HepG2 (cell line): ENCODE results near the gene DNAJC1. TPM values are rescaled to one million over a fixed set of nuclear protein-coding genes. Genes with fewer than 3 reads are reported as not detected.

Experiments used
- ATAC-seq: fragments of 200-7000 bp; cut with Tn5 transposase; 3 replicates; pipeline ENCODE4 v1.9.1; 2020; ENCODE audit warnings: mild to moderate bottlenecking, moderate library complexity
- BruUV-seq: library from RNA; stranded (reverse); fragments of 400-500 nt; replicated peaks from 2 replicates; lab custom pipeline; 2021; lab: Mats Ljungman, UMichigan
- CTCF ChIA-PET: fragments of 300-600 bp; formaldehyde crosslinking; extraction: SDS; loops from one replicate; lab custom pipeline; 2021; ENCODE audit warnings: low total read pairs, inconsistent platforms, low intra/inter-chr PET ratio; lab: Yijun Ruan, JAX
- POLR2A ChIA-PET: fragments of 350-600 bp; sonication (Branson Sonifier 250); formaldehyde crosslinking; loops from one replicate; lab custom pipeline; 2020; ENCODE audit warnings: antibody characterized with exemption, inconsistent platforms; lab: Yijun Ruan, JAX
- DNase-seq: peaks from one replicate; pipeline ENCODE4 v3.0.0-alpha.2; 2015; ENCODE audit warnings: low spot score
- FAIRE-seq: peaks from 3 replicates; lab custom pipeline; 2011; peaks lifted over from hg19 to GRCh38; lab: Jason Lieb, UNC
- H2AFZ ChIP-seq: one replicate; pipeline ENCODE4 v1.6.1; 2011; ENCODE audit warnings: low read length, inconsistent platforms
- H3K27ac ChIP-seq: fragments of 300-600 bp; 3 replicates; pipeline ENCODE4 v1.8.0; 2011; ENCODE audit warnings: mixed run types, mild to moderate bottlenecking, mixed read lengths, low read length, inconsistent platforms; ENCODE audit not compliant: insufficient read depth; ENCODE audit errors: extremely low read length
- H3K27me3 ChIP-seq, 2 experiments: fragments of 200-600 bp in 1 of 2; 2 replicates in 1 of 2; 3 replicates in 1 of 2; pipeline versions ENCODE4 v1.6.0 to v1.8.0; 2011; ENCODE audit warnings: low read length in 2 of 2, mild to moderate bottlenecking in 2 of 2, moderate library complexity in 2 of 2, inconsistent platforms in 1 of 2; ENCODE audit not compliant: insufficient read depth in 2 of 2, control insufficient read depth in 1 of 2
- H3K36me3 ChIP-seq, 2 experiments: fragments of 200-600 bp in 1 of 2; replicated peaks in 1 of 2; 2 replicates in 1 of 2; 3 replicates in 1 of 2; pipeline versions ENCODE4 v1.5.1 to v1.8.0; 2011; ENCODE audit warnings: low read length in 2 of 2, inconsistent platforms in 1 of 2; ENCODE audit not compliant: insufficient read depth in 2 of 2, control insufficient read depth in 1 of 2
- H3K4me1 ChIP-seq: 2 replicates; pipeline ENCODE4 v1.5.1; 2012; ENCODE audit warnings: low read length, inconsistent platforms; ENCODE audit not compliant: insufficient read depth
- H3K4me2 ChIP-seq: 2 replicates; pipeline ENCODE4 v1.6.0; 2011; ENCODE audit warnings: low read depth, low read length, inconsistent platforms
- H3K4me3 ChIP-seq, 3 experiments: fragments of 200-600 bp in 1 of 3; sonication (generic), shearing (Covaris generic) in 1 of 3; replicated peaks in 1 of 3; 2 replicates each; pipeline ENCODE4 v1.5.1; 2011 to 2016; ENCODE audit warnings: low read length in 3 of 3, inconsistent platforms in 2 of 3, low read depth in 2 of 3, mild to moderate bottlenecking in 2 of 3, control low read depth in 1 of 3, mixed read lengths in 1 of 3; ENCODE audit not compliant: insufficient read depth in 1 of 3
- H3K79me2 ChIP-seq: one replicate; pipeline ENCODE4 v1.6.1; 2011; ENCODE audit warnings: low read length, inconsistent platforms; ENCODE audit not compliant: insufficient read depth
- H3K9ac ChIP-seq: 2 replicates; pipeline ENCODE4 v1.6.0; 2011; ENCODE audit warnings: mild to moderate bottlenecking, low read depth, low read length, inconsistent platforms; ENCODE audit not compliant: insufficient read depth
- H3K9me3 ChIP-seq: 2 replicates; pipeline ENCODE4 v1.5.1; 2012; ENCODE audit warnings: mild to moderate bottlenecking, low read length
- H4K20me1 ChIP-seq: 2 replicates; pipeline ENCODE4 v1.6.0; 2011; ENCODE audit warnings: inconsistent platforms, mild to moderate bottlenecking, low read length, moderate library complexity; ENCODE audit not compliant: insufficient read depth
- E2F2 ChIP-seq: sonication (generic); formaldehyde crosslinking; IDR thresholded peaks from 2 replicates; pipeline ENCODE4 v1.4.0; 2020; ENCODE audit warnings: missing genetic modification reagents, borderline replicate concordance
- MIER2 ChIP-seq: IDR thresholded peaks from 2 replicates; pipeline ENCODE4 v1.6.1; 2016; ENCODE audit warnings: missing biosample characterization, missing genetic modification reagents
- NFIC ChIP-seq: IDR thresholded peaks from 2 replicates; pipeline ENCODE4 v1.6.1; 2012; ENCODE audit warnings: mild to moderate bottlenecking, low read length, inconsistent platforms
- POLR2AphosphoS5 ChIP-seq: IDR thresholded peaks from 2 replicates; pipeline ENCODE4 v1.6.1; 2012; ENCODE audit warnings: low read depth, low read length
- SP1 ChIP-seq, 2 experiments: fragments of 450-650 bp in 1 of 2; sonication (generic) in 1 of 2; formaldehyde crosslinking in 1 of 2; IDR thresholded peaks; 2 replicates each; pipeline versions ENCODE4 v1.4.0 to v1.6.1; 2016 to 2020; ENCODE audit warnings: missing genetic modification reagents in 1 of 2
- TAF1 ChIP-seq: sonication (generic); formaldehyde crosslinking; IDR thresholded peaks from 2 replicates; pipeline ENCODE4 v1.4.0; 2020; ENCODE audit warnings: missing genetic modification reagents
- TFE3 ChIP-seq: IDR thresholded peaks from 2 replicates; pipeline ENCODE4 v1.6.1; 2016
- ZNF121 ChIP-seq: sonication (generic); formaldehyde crosslinking; IDR thresholded peaks from 2 replicates; pipeline ENCODE4 v1.5.0; 2020; ENCODE audit warnings: mild to moderate bottlenecking, missing genetic modification reagents
- ZNF253 ChIP-seq: sonication (generic); formaldehyde crosslinking; IDR thresholded peaks from 2 replicates; pipeline ENCODE4 v1.8.0; 2022; ENCODE audit warnings: mild to moderate bottlenecking, missing genetic modification reagents, borderline replicate concordance
- ZNF496 ChIP-seq: sonication (generic); formaldehyde crosslinking; IDR thresholded peaks from 2 replicates; pipeline ENCODE4 v1.8.1; 2023; ENCODE audit warnings: mild to moderate bottlenecking, moderate library complexity, missing genetic modification reagents; ENCODE audit not compliant: insufficient replicate concordance
- ZSCAN5A ChIP-seq: sonication (generic); formaldehyde crosslinking; IDR thresholded peaks from 2 replicates; pipeline ENCODE4 v1.8.0; 2022; ENCODE audit warnings: mild to moderate bottlenecking, missing genetic modification reagents, borderline replicate concordance
- WGBS: methylation state at CpG from one replicate; pipeline ENCODE4 v1.1.6; 2017; ENCODE audit warnings: low lambda C conversion rate; 5-methylcytosine and 5-hydroxymethylcytosine counted together
- in situ Hi-C: cut with HindIII; loops from 2 replicates; pipeline ENCODE4 v1.10.0; 2017; ENCODE audit warnings: low pct_unique_long_range_greater_than_20kb; ENCODE audit not compliant: extremely low pct_ligation_motif_present
- intact Hi-C: fragments of 100-400 bp; cut with micrococcal nuclease; formaldehyde crosslinking; loops from one replicate; pipeline ENCODE4 v1.10.0; 2022; ENCODE audit not compliant: unreplicated experiment
- polyA plus RNA-seq, 8 experiments: library from polyadenylated mRNA; depleted of rRNA in 3 of 8; stranded (reverse) in 7 of 8; unstranded in 1 of 8; fragments of >200 nt; fragmentation: Illumina TruSeq in 4 of 8; extraction: Trizol in 4 of 8; gene quantifications; 2 replicates each; pipeline versions ENCODE4 v1.2.1 to v1.2.3, GENCODE V29; 2011 to 2016; ENCODE audit warnings: low read depth in 4 of 8, missing spikeins in 1 of 8, mixed read lengths in 1 of 8; ENCODE audit not compliant: insufficient read depth in 1 of 8
- total RNA-seq, 5 experiments: library from RNA; depleted of rRNA; stranded (reverse); fragments of >200 nt; fragmentation: Illumina TruSeq; extraction: Trizol; gene quantifications; 2 replicates each; pipeline ENCODE4 v1.2.3, GENCODE V29; 2016; ENCODE audit warnings: low read depth in 1 of 5

Gene DNAJC1
- total and polyA plus RNA-seq, 2 of the 13 experiments (the other 11 are each of a cell fraction or from before 2014, with no cell fraction given) = 9.9 to 16.6 TPM

- TF ChIP-seq MIER2 (CRISPR knock-in tag) (no peak), TAF1 (no peak), ZSCAN5A (CRISPR knock-in tag) (no peak), E2F2 (CRISPR knock-in tag) (no peak), NFIC (no peak)
Measured at GRCh38 chr10:21771219-21771618, 232.3 kb downstream of the DNAJC1 start (continued).

GRCh38 chr10:21769041-21769440, 234.5 kb downstream of the DNAJC1 start:
- FAIRE-seq (no peak), ATAC-seq (no peak), DNase-seq (no peak)
- CTCF ChIA-PET = no interaction called here
- Histone ChIP-seq H3K4me1 (no peaks in the 10 kb centered on the region), H3K9me3 (no peaks in the 10 kb centered on the region), H3K36me3 (no peaks in the 10 kb centered on the region), H4K20me1 (no peaks in the 10 kb centered on the region), H3K9ac (no peak overlapping the region), H3K4me3 (no peak overlapping the region), H3K79me2 (no peaks in the 10 kb centered on the region), H3K27me3 (no peaks in the 10 kb centered on the region), H3K27ac (no peak overlapping the region), H2AFZ (no peak overlapping the region), H3K4me2 (no peak overlapping the region)
- intact Hi-C loops = no loop called here
- 96% methylated on average over 3 of the region's 3 CpGs for WGBS
- TF ChIP-seq ZNF121 (CRISPR knock-in tag) = no peak
- TF ChIP-seq ZNF253 = no peak
- no peak for TF ChIP-seq ZNF496 (CRISPR knock-in tag)
- TF ChIP-seq POLR2AphosphoS5 = no peak
- TF ChIP-seq TFE3 (CRISPR knock-in tag) = no peak
- no peak for TF ChIP-seq SP1 (IDR thresholded peaks at IDR 0.05)
- no peak for TF ChIP-seq SP1 (CRISPR knock-in tag; IDR thresholded peaks at IDR 0.05)
- POLR2A ChIA-PET = no interaction called here
- in situ Hi-C loops = no loop called here
- BruUV-seq = no TSS peak
